GM15510 (cell line): ENCODE data around the gene EXOC3L2.
A peak's percentile ranks its signal among the peaks of the same experiment; 100 is the strongest.

Source experiments
- POLR2A ChIP-seq: IDR thresholded peaks from 3 replicates; pipeline ENCODE4 v1.6.1; 2011; ENCODE audit warnings: borderline replicate concordance; ENCODE audit not compliant: insufficient read length; ENCODE audit errors: extremely low read depth

The EXOC3L2 gene

GRCh38 chr19:45267296-45267695 lies 22.1 kb upstream of the EXOC3L2 start:
- no peak for TF ChIP-seq POLR2A

GRCh38 chr19:45265375-45265774 lies 20.2 kb upstream of the EXOC3L2 start:
- no peak for TF ChIP-seq POLR2A

- TF ChIP-seq POLR2A: no peak
Observed at GRCh38 chr19:45264781-45265317, 19.6 kb upstream of the EXOC3L2 start.

GRCh38 chr19:45263013-45263412 lies 17.8 kb upstream of the EXOC3L2 start:
- no peak for TF ChIP-seq POLR2A

GRCh38 chr19:45262570-45262969 lies 17.4 kb upstream of the EXOC3L2 start:
- no peak for TF ChIP-seq POLR2A

GRCh38 chr19:45258862-45259261 lies 13.7 kb upstream of the EXOC3L2 start:
- TF ChIP-seq POLR2A: no peak

GRCh38 chr19:45256836-45257235 lies 11.6 kb upstream of the EXOC3L2 start:
- TF ChIP-seq POLR2A: no peak

- no peak for TF ChIP-seq POLR2A
Observed at GRCh38 chr19:45255611-45256157, 10.5 kb upstream of the EXOC3L2 start.

- no peak for TF ChIP-seq POLR2A
Observed at GRCh38 chr19:45254044-45254531, 8.9 kb upstream of the EXOC3L2 start.

- no peak for TF ChIP-seq POLR2A
Observed at GRCh38 chr19:45253396-45254027, 8.3 kb upstream of the EXOC3L2 start.

GRCh38 chr19:45251452-45252354 lies 6.5 kb upstream of the EXOC3L2 start:
- no peak for TF ChIP-seq POLR2A

- TF ChIP-seq POLR2A: peak; percentile 40
Observed at GRCh38 chr19:45250832-45251451, 5.7 kb upstream of the EXOC3L2 start, which contains the start of gene MARK4. TSS of gene MARK4 (plus strand) at chr19:45251271. CDS start at chr19:45251589, 318 bp downstream.

- no peak for TF ChIP-seq POLR2A
Observed at GRCh38 chr19:45250216-45250831, 5.1 kb upstream of the EXOC3L2 start.
